ENCODE measurements around the gene SLC39A9.
"Not testable (repeated sequence)": the region's sequence is repeated elsewhere in the genome, so short reads cannot be mapped to it uniquely, and the experiment has no call there.

SLC39A9 gene

GRCh38 chr14:69368381-69368780 is 30.1 kb upstream of the SLC39A9 start:
- DNase-seq (ENCODE audit: low spot score), result no peak

GRCh38 chr14:69370061-69370460 is 28.4 kb upstream of the SLC39A9 start:
- DNase-seq (ENCODE audit: low spot score), result no peak

- DNase-seq (ENCODE audit: low spot score), result no peak
Measured at GRCh38 chr14:69372146-69372545, 26.3 kb upstream of the SLC39A9 start.

- DNase-seq (ENCODE audit: low spot score), result no peak
Measured at GRCh38 chr14:69373104-69373503, 25.4 kb upstream of the SLC39A9 start.

GRCh38 chr14:69374235-69374634 is 24.3 kb upstream of the SLC39A9 start:
- DNase-seq (ENCODE audit: low spot score), result no peak

DNA sequence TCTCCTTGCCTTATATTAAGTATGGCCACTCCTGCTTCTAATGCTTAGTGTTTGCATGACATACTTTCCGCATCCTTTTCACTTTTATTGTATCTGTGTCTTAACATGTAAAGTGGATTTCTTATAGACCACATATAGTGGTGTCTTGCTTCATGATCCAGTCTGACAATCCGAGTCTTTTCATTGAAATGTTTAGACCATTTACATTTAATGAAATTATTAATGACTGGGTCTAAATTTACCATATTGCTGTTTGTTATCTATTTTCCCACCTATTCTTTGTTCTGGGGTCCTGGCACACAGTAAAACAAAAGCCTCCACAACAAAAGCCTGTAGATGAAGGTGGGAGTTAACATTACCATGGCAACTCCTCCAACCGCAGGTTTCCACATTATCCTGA is 23.3 kb upstream of the SLC39A9 start:
- DNase-seq (ENCODE audit: low spot score), result no peak

GRCh38 chr14:69375722-69376121 is 22.8 kb upstream of the SLC39A9 start:
- no peak for DNase-seq (ENCODE audit: low spot score)

DNA sequence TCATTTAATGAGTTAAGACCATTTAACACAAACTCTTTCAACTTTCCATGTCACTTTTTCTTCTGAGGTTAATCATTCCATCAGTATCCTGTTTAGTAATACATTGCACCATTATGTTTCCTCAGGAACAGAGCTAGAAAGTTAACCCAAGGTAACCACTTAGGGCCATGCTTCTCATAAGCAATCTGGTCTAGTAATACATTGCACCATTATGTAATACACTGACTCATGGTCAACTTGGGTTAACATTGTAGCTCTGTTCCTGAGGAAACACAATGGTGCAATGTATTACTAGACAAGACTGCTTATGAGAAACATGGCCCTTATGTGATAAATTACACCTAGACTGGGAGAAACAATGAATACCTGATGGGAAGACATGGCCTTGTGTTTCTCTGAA is 22.1 kb upstream of the SLC39A9 start:
- no peak for DNase-seq (ENCODE audit: low spot score)

DNA sequence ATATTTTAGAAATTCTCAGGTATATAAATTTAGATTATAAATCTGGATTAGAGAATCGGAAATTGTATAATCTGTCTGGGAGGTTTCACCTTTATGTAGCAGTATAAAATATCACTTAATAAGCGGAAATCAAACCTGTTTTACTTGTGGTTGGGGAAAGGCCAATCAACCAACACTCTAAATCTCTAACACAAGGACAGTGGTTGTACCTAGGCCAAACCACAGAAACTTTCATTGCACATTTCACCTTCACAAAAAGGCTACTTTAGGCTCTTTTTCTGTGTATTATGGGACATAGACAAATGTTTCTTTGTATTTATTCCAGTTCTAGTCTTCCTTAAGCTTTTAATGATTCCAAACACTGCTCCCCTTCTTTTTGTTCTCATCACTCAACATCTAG is 20.2 kb upstream of the SLC39A9 start:
- no peak for DNase-seq (ENCODE audit: low spot score)

DNA sequence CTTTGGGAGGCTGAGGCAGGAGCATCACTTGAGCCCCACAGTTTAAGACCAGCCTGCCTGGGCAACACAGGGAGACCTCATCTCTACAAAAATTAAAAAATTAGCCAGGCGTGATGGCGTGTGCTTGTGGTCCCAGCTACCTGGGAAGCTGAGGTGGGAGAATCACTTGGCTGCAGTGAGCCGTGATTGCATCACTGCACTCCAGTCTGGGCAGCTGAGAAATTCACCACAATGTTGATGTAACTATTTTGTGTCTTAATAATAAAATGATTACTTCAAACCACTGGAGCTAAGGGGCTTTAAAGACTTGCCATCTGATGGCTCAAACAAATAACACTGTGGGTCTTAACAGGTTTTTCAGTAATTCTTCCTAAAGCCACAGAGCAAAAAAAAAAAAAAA is 11.2 kb upstream of the SLC39A9 start:
- DNase-seq (ENCODE audit: low spot score), result no peak

- DNase-seq (ENCODE audit: low spot score), result not testable (repeated sequence)
Measured at GRCh38 chr14:69391400-69391799, 7.1 kb upstream of the SLC39A9 start.

DNA sequence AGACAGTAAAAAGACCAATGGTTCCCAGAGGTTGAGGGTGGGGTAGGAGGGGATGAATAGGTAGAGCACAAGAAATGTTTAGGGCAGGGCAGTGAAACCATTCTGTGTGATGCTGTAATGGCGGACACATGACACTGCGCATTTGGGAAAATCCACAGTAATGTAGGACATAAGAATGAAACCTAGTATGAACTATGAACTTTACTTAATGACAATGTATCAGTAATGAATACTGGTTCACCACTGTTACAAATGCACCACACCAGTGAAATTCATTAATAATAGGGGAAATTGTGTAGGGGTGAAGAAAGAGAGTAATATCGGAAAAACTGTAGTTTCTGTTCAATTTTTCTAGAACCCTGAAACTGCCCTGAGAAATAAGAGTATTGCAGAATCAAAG is 6.0 kb upstream of the SLC39A9 start:
- no peak for DNase-seq (ENCODE audit: low spot score)

DNA sequence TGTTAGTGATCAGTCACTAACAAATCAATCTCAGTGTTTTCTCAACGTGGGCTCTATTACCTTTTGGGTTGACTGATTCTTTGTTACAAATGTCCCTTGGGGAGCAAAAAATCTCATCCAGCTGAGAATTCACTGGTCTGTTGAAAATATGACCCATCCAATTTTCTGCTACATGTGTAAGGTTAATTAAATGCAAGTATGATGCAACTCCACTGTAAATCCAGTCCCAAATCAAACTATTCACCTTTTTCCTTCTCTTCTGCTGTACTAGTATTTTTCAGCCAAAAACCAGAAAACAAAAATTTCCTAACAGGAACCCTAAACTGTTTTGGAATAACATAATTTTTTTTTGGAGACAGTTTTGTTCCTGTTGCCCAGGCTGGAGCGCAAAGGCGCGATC is 2.6 kb upstream of the SLC39A9 start:
- no peak for DNase-seq (ENCODE audit: low spot score)

DNA sequence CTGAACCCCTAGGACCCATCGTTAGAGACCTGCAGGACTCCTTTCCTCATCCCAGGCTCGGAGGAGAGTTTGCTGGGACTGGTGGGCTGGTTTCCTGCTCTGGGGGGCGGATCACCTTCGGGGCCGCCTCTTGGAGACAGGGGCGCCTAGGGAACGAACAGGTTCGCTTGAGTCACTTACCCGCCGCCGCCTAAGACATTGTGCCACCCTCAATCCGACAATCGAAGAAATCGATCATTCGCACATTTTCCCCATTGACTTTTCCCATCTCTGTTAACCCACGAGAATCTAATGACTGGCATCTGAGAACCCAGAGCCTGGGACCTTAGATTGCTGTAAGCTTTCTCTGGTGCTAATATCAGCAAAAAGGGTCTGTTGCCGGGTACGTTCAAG is 322 bp downstream of the SLC39A9 start:
- no peak for DNase-seq (ENCODE audit: low spot score)

GRCh38 chr14:69399750-69400149 is 1.3 kb downstream of the SLC39A9 start:
- DNase-seq (ENCODE audit: low spot score), result no peak

GRCh38 chr14:69400154-69400553 is 1.7 kb downstream of the SLC39A9 start:
- DNase-seq (ENCODE audit: low spot score), result no peak

DNA sequence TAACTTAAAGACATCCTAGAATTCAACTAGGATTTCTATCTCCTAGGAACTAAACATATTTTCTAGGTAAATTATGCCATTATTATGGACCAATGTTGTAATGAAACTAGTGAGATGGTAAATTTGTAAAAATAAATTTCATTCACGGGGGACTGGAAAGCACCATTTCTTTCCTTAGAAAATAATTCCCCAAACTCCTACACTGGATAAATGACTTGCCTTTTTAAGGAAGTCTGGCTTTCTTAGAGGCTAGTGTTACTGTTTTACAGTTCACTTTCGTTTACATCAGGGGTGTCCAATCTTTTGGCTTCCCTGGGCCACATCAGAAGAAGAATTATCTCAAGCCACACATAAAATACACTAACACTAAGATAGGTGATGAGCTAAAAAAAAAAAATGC is 3.3 kb downstream of the SLC39A9 start:
- DNase-seq (ENCODE audit: low spot score), result no peak

DNA sequence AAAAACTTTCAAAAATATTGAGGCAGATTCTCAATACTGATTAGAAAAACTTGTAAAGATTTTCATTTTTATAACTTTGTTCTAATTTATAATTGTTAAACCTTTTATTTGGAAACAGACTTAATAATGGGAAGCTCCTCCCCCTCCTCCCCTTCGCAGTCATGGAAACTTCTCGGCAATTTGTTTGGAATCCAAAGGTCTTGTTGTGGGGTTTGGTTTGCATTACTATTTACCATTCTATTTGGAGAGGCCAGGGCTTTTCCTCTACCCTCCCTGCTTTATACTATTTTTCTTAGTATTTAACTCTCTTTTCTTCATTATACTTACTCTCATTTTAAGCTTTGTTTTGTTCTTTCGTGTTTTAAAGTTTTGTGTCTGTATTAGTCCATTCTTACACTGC is 6.0 kb downstream of the SLC39A9 start:
- DNase-seq (ENCODE audit: low spot score), result no peak

- no peak for DNase-seq (ENCODE audit: low spot score)
Measured at GRCh38 chr14:69404883-69405282, 6.4 kb downstream of the SLC39A9 start.

DNA sequence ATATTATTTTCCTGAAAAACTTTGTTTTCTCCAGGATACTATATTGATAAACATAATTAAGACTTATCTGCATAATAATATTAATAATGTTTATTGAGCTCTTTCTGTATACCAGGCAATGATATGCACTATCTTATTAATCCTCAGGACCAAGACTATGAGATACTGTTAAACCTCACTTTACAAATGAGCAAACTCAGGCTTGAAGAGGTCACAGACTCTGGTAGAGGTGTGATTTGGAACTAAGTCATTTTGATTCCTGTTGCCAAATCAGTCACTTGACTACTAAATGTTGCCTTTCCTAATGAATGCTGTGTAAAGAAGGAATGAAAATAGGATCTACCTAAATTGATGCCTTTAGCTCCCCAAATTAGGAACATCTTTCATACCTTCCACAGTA is 7.3 kb downstream of the SLC39A9 start:
- DNase-seq (ENCODE audit: low spot score), result no peak

DNA sequence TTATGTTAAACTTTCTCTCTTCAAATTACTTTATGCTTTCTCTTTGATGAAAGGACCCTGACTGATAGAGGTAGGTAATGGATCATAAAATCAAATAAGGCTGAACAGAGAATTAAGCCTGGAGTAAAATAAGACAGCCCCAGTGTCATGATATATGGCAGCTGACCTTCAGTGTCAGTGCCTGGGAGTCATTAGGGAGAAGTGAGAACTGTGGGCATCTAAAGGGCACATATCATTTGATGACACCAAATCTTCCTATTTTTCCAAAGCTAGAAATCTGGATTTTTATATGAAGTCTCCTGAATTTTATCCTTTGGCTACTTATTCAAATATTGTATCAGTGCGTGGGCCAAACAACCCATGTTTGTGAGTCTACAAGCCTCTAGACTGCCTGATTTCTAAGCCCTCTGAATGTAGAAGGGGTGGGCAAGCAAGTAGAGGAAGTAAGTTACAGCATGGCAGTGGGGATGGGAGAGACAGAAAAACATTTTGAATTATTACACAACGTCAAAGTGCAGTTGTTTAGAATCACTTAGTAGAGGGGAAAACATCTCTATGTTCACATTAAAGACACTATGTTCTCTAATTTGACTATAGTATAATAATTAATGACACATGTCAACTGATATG is 10.0 kb downstream of the SLC39A9 start:
- DNase-seq (ENCODE audit: low spot score), result no peak

- no peak for DNase-seq (ENCODE audit: low spot score)
Measured at GRCh38 chr14:69413483-69413882, 15.0 kb downstream of the SLC39A9 start.

- DNase-seq (ENCODE audit: low spot score), result not testable (repeated sequence)
Measured at GRCh38 chr14:69416087-69416486, 17.6 kb downstream of the SLC39A9 start.

DNA sequence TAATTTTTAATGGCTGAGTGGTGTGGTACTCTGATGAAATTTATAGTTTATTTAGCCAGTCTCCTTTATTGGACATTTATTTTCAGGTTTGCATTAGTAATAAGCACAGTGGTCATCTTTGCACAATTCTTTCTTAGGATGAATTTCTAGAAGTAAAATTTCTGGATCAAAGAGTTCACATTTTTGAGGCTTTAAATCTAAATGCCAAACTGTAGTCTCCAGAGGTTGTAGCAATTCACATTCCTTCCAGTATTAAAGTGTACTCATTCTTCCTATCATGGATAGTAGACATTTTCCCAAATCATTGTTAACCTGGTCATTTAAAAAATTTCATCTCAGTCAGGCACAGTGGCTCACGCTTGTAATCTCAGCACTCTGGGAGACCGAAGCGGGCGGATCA is 24.8 kb downstream of the SLC39A9 start:
- no peak for DNase-seq (ENCODE audit: low spot score)
